GM21390 (cell line): Measurements from ENCODE around the gene RBM28.
A peak's percentile ranks its signal among the peaks of the same experiment; 100 is the strongest.

Experiments
- ATAC-seq: cut with Tn5 transposase; IDR thresholded peaks from one replicate; pipeline ENCODE4 v1.9.1; 2021; ENCODE audit not compliant: unreplicated experiment

Gene RBM28, protein sequence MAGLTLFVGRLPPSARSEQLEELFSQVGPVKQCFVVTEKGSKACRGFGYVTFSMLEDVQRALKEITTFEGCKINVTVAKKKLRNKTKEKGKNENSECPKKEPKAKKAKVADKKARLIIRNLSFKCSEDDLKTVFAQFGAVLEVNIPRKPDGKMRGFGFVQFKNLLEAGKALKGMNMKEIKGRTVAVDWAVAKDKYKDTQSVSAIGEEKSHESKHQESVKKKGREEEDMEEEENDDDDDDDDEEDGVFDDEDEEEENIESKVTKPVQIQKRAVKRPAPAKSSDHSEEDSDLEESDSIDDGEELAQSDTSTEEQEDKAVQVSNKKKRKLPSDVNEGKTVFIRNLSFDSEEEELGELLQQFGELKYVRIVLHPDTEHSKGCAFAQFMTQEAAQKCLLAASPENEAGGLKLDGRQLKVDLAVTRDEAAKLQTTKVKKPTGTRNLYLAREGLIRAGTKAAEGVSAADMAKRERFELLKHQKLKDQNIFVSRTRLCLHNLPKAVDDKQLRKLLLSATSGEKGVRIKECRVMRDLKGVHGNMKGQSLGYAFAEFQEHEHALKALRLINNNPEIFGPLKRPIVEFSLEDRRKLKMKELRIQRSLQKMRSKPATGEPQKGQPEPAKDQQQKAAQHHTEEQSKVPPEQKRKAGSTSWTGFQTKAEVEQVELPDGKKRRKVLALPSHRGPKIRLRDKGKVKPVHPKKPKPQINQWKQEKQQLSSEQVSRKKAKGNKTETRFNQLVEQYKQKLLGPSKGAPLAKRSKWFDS

DNA sequence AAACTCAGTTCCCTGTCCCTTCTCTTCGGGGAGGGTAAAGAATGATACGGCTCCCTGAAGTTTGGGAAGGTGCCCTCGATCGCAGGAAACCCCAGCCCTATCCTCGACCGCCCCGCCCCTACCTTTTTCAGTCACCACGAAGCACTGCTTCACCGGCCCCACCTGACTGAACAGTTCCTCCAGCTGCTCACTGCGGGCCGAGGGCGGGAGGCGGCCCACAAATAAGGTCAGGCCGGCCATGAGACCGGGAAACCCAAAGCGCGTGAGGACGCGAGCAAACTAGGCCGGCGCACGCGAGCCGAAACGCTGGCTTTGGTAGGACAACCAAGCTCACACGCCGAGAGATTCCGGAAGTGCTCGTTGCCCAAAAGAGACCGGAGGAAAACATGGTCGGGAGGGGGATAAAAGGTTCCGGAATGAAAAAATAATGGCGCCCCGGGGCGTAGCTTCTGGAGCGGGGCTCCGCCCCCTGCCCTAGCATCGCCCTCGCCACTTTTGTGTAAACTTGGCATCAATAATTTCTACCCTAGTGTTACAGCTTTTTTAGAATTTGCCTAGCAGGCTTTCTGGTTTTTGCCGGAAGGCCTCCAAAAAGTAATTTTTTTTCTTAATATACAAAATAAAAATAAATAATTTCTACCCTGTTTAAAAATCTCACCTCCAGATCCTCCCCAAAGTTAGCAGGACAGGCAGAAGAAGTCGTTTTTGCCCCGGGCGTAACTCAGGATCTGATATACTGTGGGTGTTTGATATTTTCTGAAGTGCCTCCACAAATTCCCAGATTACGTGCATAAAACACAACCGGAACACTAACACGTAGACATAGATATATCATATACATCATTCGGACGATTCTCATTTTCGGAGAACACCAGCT is at the start of gene RBM28:
Gene RBM28, minus strand, starts transcription at position 355 of the 877 bp plus-strand sequence. Its CDS starts 115 bp downstream, at position 240.
- peak; percentile 94 for ATAC-seq

GRCh38 chr7:128392446-128393327 is 49.0 kb upstream of the RBM28 start:
- ATAC-seq: no peak

GRCh38 chr7:128391805-128392204 is 48.1 kb upstream of the RBM28 start:
- ATAC-seq: no peak

- ATAC-seq: no peak
These were observed 47.3 kb upstream of the RBM28 start for GRCh38 chr7:128390871-128391565.

DNA sequence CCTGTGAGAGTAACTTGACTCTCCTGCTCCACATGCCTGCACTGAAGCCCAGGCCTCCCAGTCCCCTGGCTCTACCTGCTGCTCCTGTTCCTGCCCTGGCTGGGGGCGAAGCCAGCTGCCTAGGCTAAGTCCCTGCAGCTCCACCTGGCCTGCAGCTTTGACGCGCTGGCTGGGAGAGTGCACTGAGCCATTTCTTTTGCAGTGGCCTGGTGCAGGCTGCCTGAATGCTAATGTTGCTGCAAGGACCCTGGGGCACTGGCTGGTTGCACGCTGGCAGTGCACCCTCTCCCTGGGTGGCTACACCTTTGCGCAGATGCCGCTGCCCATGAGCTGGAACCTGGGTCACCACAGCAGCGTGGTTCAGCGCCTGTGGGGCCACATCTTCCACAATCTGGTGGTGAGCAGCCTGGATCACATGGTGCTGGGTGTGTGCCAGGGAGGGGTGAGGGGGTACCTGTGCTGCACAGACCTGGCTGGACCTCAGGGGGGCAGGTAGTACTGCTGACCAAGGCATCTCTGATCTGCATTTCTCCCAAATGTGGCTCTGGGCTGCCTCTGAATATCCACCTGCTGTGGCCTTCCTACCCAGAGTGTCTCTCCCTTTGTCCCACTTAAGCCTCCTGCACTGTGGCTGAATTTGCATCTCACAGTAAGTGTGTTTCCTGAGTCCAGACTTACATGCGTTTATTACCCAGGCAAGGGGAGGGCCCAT is 46.1 kb upstream of the RBM28 start:
- no peak for ATAC-seq

DNA sequence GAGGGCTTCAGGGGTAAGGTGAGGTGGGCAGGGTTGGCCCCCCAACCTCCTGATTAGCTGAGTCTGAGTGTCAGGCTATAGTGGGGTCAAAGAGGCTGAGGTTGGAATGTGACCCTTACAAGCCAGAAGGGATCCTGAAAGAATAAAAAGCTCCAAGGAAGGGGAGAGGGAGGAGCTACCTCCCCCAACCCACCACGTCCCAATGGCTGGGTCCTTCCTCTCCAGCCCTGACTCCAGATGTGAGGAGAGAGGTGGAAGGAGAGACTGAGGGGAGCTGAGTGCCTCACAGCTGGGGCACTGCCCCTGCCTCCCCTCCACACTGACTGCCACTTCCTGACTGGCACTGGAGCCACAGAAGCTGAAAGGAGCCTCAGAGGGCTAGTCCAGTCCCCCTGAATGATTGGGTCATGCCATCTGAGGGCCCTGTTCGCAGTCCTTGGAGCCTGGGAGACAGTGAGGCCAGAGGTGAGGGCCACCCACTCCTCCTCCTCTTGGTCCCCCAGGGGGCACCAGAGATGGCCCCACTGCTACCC is 45.4 kb upstream of the RBM28 start:
- no peak for ATAC-seq

- peak; percentile 12 for ATAC-seq
These were observed 44.4 kb upstream of the RBM28 start for GRCh38 chr7:128388145-128388485.

GRCh38 chr7:128387216-128388144 is 43.8 kb upstream of the RBM28 start:
- ATAC-seq: peak; percentile 87

- no peak for ATAC-seq
These were observed 42.5 kb upstream of the RBM28 start for GRCh38 chr7:128385988-128386925.

DNA sequence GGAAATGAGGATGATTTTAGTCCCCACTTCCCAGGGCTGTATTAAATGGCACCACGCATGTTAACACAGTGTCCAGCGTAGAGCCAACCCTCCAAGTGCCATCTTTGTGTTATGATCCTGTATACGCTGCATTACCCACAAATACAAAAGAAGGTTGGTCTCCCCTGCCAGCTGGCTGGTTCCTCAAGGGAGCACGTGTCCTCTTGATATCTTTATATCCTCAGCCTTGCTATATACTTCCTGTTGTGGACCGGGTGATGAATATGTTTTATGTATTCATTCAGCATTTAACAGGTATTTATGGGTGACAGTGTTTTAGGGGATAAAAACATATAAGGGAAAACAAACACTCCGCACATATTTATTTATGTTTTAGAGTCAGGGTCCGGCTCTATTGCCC is 41.0 kb upstream of the RBM28 start:
- ATAC-seq: no peak

- no peak for ATAC-seq
These were observed 40.1 kb upstream of the RBM28 start for GRCh38 chr7:128383776-128384175.

DNA sequence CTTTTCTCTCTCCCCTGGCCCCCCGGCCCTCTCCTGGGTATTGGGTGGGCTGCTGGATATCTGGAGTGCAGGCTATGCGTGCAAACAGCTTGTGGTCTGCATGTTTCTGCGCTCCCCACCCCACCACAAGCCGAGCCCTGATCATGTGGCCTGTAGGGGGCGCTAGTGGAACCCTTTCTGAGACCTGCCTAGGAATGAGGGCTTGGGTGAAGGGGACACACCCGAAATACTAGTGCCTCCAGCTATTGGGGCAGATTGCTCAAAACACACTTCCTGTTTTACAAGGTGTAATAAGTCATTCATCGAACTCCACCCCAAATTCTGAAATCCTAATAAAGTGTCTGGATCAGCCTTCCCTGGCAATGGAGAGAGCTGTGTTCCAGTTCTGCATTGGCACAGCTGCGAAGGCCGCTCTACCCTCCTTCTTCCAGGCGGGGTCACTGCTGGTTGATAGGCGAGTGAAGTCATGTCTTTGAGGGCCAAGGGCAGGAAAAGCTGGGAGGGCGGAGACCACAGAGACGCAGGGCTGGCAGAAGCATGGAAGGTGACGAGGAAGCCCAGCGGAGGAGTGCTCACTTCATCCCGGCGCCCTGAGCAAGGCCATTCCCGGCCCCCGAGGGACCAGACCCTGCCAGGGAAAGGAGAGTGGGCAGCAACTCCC is 37.6 kb upstream of the RBM28 start:
- ATAC-seq: no peak

DNA sequence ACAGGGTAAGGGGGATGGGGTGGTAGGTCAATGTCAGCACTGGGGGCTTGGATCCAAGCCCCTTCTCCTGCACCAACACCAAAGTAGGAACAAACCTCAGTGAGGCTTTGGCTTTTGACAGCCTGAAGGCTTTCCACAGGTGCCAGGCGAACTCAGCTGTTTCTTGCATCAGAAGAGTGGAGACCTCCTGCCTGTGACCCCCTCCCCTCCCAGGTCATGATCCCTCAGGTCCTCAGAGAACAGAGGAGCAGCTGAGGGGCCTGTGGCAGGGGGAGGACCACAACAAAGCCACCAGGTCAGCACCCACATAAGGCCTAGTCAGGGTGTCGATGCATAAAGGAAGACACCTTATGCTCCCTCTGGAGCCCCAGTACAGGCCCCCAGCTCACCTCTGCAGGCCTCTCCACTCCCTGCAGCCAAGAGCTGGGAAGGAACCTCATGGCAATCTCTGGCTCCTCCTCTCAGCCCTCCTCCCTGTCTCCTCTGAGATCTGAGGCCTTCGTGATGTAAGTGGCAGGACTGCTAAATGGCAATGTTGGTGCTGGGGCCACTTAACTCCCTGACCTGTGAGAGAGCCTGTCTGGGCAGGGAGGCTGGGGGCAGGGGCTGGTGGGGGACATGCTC is 36.9 kb upstream of the RBM28 start:
- ATAC-seq: no peak

DNA sequence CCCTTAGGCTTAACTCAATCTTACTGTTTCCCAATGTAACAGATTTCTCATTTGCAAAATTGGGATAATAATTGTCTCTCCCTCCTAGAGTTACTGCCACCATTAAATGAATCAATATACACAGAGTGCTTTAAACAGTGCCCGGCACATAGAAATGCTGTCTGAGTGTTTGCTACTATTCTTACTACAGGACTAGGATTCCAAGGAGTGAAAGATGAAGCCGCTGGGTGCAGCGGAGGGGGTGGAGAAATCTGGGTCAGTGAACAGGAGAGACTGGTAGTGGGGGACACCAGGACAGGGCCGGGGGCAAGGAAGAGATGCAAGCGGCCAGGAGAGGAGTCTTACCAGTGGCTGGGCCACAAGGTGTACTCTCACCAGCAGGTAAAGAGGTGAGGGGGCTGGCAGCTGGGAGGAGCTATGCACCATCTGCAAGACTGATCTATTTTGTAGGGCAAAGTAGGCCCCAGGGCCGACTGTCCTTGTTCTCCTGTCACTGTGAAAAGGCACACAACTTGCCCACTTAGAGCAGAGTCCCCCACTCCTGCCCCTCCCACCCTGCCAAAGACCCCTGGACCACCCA is 36.3 kb upstream of the RBM28 start:
- ATAC-seq: no peak

GRCh38 chr7:128378637-128379036 is 34.9 kb upstream of the RBM28 start:
- no peak for ATAC-seq
